K562 (cell line): Measurements from ENCODE around the gene SYT3. TPM values are rescaled to one million over a fixed set of nuclear protein-coding genes. Genes with fewer than 3 reads are reported as not detected.

Experiments used
- ARID2 ChIP-seq: fragments of 450-650 bp; IDR thresholded peaks from 2 replicates; pipeline ENCODE4 v1.6.1; 2017; ENCODE audit warnings: antibody characterized with exemption, mild to moderate bottlenecking
- BRD4 ChIP-seq: fragments of 200-600 bp; sonication (generic); IDR thresholded peaks from 2 replicates; pipeline ENCODE4 v1.6.1; 2017; ENCODE audit warnings: inconsistent platforms
- BRF1 ChIP-seq: IDR thresholded peaks from 3 replicates; pipeline ENCODE4 v1.6.1; 2011; ENCODE audit warnings: borderline replicate concordance, mild to moderate bottlenecking; ENCODE audit not compliant: insufficient read length; ENCODE audit errors: extremely low read depth
- ETV6 ChIP-seq, 3 experiments: fragments of 150-350 bp in 1 of 3; sonication (generic) in 1 of 3; formaldehyde crosslinking in 1 of 3; IDR thresholded peaks; 2 replicates each; pipeline versions ENCODE4 v1.6.1 to v1.8.0; 2014 to 2022; ENCODE audit warnings: borderline replicate concordance in 2 of 3, low read depth in 2 of 3, antibody characterized with exemption in 1 of 3, low read length in 1 of 3, mild to moderate bottlenecking in 1 of 3, missing genetic modification reagents in 1 of 3
- GABPB1 ChIP-seq: sonication (generic); formaldehyde crosslinking; IDR thresholded peaks from 2 replicates; pipeline ENCODE4 v1.8.0; 2022; ENCODE audit warnings: mild to moderate bottlenecking, missing genetic modification reagents
- KLF6 ChIP-seq: fragments of 250-450 bp; sonication (Bioruptor Pico); IDR thresholded peaks from 2 replicates; pipeline ENCODE4 v1.4.0; 2020; ENCODE audit warnings: mild to moderate bottlenecking, moderate library complexity, borderline replicate concordance
- MLLT1 ChIP-seq, 2 experiments: fragments of 450-650 bp; IDR thresholded peaks; 2 replicates each; pipeline ENCODE4 v1.6.1; 2016
- NCOA6 ChIP-seq: fragments of 450-650 bp; IDR thresholded peaks from 2 replicates; pipeline ENCODE4 v1.6.1; 2017; ENCODE audit warnings: mild to moderate bottlenecking
- PCBP2 ChIP-seq: fragments of 200-400 bp; formaldehyde crosslinking; IDR thresholded peaks from 2 replicates; pipeline ENCODE4 v1.6.1; 2018; ENCODE audit warnings: low read length, low read depth, mild to moderate bottlenecking, moderate library complexity; ENCODE audit not compliant: poor library complexity, severe bottlenecking
- PHF21A ChIP-seq: fragments of 450-650 bp; IDR thresholded peaks from 2 replicates; pipeline ENCODE4 v1.6.1; 2017; ENCODE audit warnings: low read depth, borderline replicate concordance
- RB1 ChIP-seq: fragments of 450-650 bp; IDR thresholded peaks from 2 replicates; pipeline ENCODE4 v1.6.1; 2017; ENCODE audit warnings: low read depth, mild to moderate bottlenecking
- RBBP5 ChIP-seq: fragments of 200-600 bp; sonication (generic); IDR thresholded peaks from 2 replicates; pipeline ENCODE4 v1.6.1; 2012; ENCODE audit warnings: borderline replicate concordance, mild to moderate bottlenecking, low read length, control low read depth, inconsistent platforms; ENCODE audit not compliant: insufficient read depth, poor library complexity, severe bottlenecking
- SMARCA5 ChIP-seq: fragments of 450-650 bp; IDR thresholded peaks from 2 replicates; pipeline ENCODE4 v1.6.1; 2016
- TOE1 ChIP-seq, 2 experiments: fragments of 450-650 bp in 1 of 2; sonication (generic) in 1 of 2; formaldehyde crosslinking in 1 of 2; IDR thresholded peaks; 2 replicates each; pipeline versions ENCODE4 v1.7.1 to v1.8.0; 2016 to 2022; ENCODE audit warnings: borderline replicate concordance in 2 of 2, mild to moderate bottlenecking in 2 of 2, antibody characterized with exemption in 1 of 2, inconsistent platforms in 1 of 2, low read depth in 1 of 2, missing genetic modification reagents in 1 of 2, moderate library complexity in 1 of 2
- TRIM25 ChIP-seq: fragments of 450-650 bp; IDR thresholded peaks from 2 replicates; pipeline ENCODE4 v1.7.0; 2016; ENCODE audit warnings: borderline replicate concordance
- ZBTB1 ChIP-seq: sonication (generic); formaldehyde crosslinking; IDR thresholded peaks from 2 replicates; pipeline ENCODE4 v1.8.1; 2023; ENCODE audit warnings: missing genetic modification reagents, low read depth, mild to moderate bottlenecking, borderline replicate concordance
- ZNF134 ChIP-seq: fragments of 250-450 bp; sonication (Bioruptor Pico); conservative IDR thresholded peaks from 2 replicates; pipeline ENCODE4 v1.4.0; 2020
- ZNF511 ChIP-seq: sonication (generic); formaldehyde crosslinking; IDR thresholded peaks from 2 replicates; pipeline ENCODE4 v1.8.0; 2022; ENCODE audit warnings: mild to moderate bottlenecking, missing genetic modification reagents
- ZNF57 ChIP-seq: fragments of 450-650 bp; formaldehyde crosslinking; IDR thresholded peaks from 2 replicates; pipeline ENCODE4 v1.4.0; 2020; ENCODE audit warnings: mild to moderate bottlenecking, moderate library complexity
- polyA plus RNA-seq, 8 experiments: library from polyadenylated mRNA; depleted of rRNA in 4 of 8; stranded (reverse) in 5 of 8; unstranded in 3 of 8; fragments of >200 nt; fragmentation: Nextera tagmentation in 2 of 8; fragmentation: Illumina TruSeq in 1 of 8; extraction: Ambion mirVana in 2 of 8; extraction: Trizol in 1 of 8; gene quantifications; 2 replicates each; pipeline versions ENCODE4 v1.2.1 to v1.2.3, GENCODE V29; 2011 to 2014; ENCODE audit warnings: inconsistent platforms in 1 of 8, missing spikeins in 1 of 8
- total RNA-seq, 7 experiments: library from RNA; depleted of rRNA in 6 of 7; stranded (reverse); fragments of >200 nt in 6 of 7; fragmentation: Illumina TruSeq in 2 of 7; extraction: Trizol in 2 of 7; gene quantifications; 2 replicates each; pipeline versions ENCODE4 v1.2.1 to v1.2.3, GENCODE V29; 2011 to 2021; ENCODE audit warnings: low replicate concordance in 1 of 7
- TF ChIP-seq, protein P1 (sequence below): fragments of 250-450 bp; sonication (Bioruptor Pico); IDR thresholded peaks from 2 replicates; pipeline ENCODE4 v1.5.0; 2021
- TF ChIP-seq, protein P2 (sequence below): IDR thresholded peaks from 2 replicates; pipeline ENCODE4 v1.6.1; 2016; ENCODE audit warnings: missing genetic modification characterization, missing compliant biosample characterization

Gene SYT3
- total and polyA plus RNA-seq, 9 of the 15 experiments (the other 6 are each of a cell fraction or from before 2014, with no cell fraction given): 0.36 to 2.0 (median 0.54) TPM; not detected in 2

DNA sequence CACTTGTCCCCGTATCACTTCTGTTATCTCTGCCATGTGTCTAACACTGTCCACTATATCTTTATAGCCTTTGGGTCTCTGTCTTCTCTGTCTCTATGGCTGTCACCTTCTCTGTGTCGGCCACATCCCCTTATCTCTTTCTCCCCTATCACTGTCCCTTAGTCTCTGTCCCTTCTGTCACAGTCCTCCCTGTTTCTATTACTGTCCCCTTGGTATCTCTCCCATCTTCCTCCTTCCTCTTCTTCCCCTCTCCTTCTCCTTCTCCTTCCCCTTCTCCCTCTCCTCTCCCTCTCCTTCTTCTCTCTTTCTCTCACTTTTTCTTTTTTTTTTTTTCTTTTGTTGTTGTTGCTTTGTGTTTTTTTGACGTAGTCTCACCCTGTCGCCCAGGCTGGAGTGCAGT is 36.7 kb downstream of the SYT3 start (continued):
- TF ChIP-seq BRD4 (no peak), ETV6 (IDR thresholded peaks at IDR 0.05; ENCODE audit: borderline replicate concordance in 1 of 2, low read depth in 2 of 2, low read length in 1 of 2) (0 out of 4 replicates have a peak, but pooled peaks of 1 of the 2 experiments have one; percentile 39), ETV6 (CRISPR knock-in tag; IDR thresholded peaks at IDR 0.05; ENCODE audit: borderline replicate concordance) (no peak), KLF6 (CRISPR knock-in tag) (no peak), MLLT1 (IDR thresholded peaks at IDR 0.05) (peak in 1 of 2 experiments; percentile 86; a peak in 3 of 4 replicates), ZNF57 (CRISPR knock-in tag) (0 out of 2 replicates have a peak, but pooled peaks have one; percentile 35), SMARCA5 (peak; percentile 56; the same call in 1 of the 2 replicates), ZBTB1 (CRISPR knock-in tag) (no peak), PCBP2 (no peak), TOE1 (IDR thresholded peaks at IDR 0.05; ENCODE audit: borderline replicate concordance) (peak; percentile 45; the same call in 1 of the 2 replicates), TOE1 (CRISPR knock-in tag; IDR thresholded peaks at IDR 0.05; ENCODE audit: borderline replicate concordance, low read depth) (no peak), RB1 (no peak), NCOA6 (no peak), TRIM25 (0 out of 2 replicates have a peak, but pooled peaks have one; percentile 28), GABPB1 (no peak), RBBP5 (no peak), ZNF511 (CRISPR knock-in tag) (no peak), ZNF134 (no peak), PHF21A (0 out of 2 replicates have a peak, but pooled peaks have one; percentile 13), BRF1 (no peak), ARID2 (0 out of 2 replicates have a peak, but pooled peaks have one; percentile 9)
- TF ChIP-seq, protein P1, sequence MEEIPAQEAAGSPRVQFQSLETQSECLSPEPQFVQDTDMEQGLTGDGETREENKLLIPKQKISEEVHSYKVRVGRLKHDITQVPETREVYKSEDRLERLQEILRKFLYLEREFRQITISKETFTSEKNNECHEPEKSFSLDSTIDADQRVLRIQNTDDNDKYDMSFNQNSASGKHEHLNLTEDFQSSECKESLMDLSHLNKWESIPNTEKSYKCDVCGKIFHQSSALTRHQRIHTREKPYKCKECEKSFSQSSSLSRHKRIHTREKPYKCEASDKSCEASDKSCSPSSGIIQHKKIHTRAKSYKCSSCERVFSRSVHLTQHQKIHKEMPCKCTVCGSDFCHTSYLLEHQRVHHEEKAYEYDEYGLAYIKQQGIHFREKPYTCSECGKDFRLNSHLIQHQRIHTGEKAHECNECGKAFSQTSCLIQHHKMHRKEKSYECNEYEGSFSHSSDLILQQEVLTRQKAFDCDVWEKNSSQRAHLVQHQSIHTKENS (CRISPR knock-in tag): no peak
- TF ChIP-seq, protein P2, sequence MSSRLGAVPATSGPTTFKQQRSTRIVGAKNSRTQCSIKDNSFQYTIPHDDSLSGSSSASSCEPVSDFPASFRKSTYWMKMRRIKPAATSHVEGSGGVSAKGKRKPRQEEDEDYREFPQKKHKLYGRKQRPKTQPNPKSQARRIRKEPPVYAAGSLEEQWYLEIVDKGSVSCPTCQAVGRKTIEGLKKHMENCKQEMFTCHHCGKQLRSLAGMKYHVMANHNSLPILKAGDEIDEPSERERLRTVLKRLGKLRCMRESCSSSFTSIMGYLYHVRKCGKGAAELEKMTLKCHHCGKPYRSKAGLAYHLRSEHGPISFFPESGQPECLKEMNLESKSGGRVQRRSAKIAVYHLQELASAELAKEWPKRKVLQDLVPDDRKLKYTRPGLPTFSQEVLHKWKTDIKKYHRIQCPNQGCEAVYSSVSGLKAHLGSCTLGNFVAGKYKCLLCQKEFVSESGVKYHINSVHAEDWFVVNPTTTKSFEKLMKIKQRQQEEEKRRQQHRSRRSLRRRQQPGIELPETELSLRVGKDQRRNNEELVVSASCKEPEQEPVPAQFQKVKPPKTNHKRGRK (tag): peak; percentile 98
